HG03469 (cell line): ENCODE data around the gene PKIG.

Experiments used
- ATAC-seq: cut with Tn5 transposase; IDR thresholded peaks from one replicate; pipeline ENCODE4 v1.9.1; 2021; ENCODE audit warnings: mild to moderate bottlenecking, moderate library complexity, moderate number of reproducible peaks; ENCODE audit not compliant: unreplicated experiment

Gene PKIG

DNA sequence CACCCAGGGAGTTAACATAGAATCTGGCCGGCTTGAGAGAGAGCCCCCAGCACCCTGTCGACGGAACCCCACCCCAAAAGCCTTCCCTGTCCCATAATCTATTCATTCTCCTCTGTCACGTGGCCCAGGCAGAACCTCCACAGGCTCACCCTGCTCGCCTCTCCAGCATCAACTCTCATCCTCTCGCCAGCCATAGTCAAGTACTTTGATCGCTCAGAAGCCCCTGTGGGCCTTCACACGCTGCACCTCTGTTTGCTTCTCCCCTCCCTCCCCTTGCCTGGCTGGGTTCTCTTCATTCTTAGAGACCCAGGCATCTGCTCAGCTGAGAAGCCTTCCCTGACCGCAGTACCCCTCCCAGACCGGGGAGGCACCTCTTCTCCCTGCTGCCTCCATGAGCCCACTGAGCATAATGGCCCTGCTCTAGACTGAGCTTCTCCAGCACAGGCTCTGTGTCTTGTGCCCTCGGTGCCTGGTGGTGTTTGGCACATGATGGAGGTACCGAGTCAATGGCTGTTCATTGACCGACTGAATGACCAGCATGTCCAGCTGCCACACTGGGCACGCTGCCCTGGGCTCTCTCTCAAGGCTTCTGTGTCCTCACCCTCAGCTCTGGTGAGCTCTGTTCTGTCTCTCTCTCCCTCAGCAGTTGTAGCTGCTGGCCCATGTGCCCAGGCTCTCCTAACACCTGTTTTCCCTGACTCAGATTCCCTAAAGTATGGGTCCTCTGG, 33.7 kb downstream of the PKIG start:
- no peak for ATAC-seq

DNA sequence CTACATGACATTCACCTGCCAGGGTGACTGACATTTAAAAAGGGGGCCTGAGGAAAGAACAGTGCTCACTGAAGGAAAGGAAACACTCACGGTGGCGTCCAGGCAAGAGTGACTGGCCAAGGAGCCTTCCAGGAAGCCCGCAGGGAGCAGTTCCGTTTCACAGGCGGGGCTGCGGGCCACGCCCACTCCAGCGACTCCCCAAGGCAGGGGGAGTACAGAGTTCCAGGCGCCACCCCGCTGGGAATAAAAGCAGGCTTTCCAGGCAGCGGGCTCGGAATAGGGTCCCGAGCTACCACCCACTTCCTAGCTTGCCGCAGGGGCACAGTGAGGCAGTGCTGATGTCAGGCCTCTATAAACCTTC, 34.2 kb downstream of the PKIG start:
- no peak for ATAC-seq

GRCh38 chr20:44618318-44618731, 35.9 kb downstream of the PKIG start:
- ATAC-seq: no peak

GRCh38 chr20:44619294-44619693, 36.9 kb downstream of the PKIG start:
- no peak for ATAC-seq

DNA sequence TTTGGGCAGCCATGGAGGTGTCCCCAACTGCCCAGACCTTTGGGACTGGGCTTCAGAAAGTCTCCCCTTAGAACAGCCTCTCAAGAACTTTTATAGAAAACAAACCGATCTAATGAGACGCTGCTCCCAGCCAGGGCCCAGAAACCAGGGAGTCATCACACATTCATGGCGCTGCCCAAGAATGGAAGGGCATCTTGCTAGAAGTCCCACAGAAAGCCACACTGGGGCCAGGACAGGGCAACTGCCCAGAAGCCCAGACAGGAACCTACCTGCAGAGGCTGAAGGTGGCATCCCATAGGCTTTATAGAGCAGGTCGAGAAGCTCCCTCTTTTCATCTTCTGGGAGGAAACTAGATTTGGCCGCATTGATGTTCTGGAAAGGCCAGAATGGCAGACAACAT, 37.7 kb downstream of the PKIG start:
- ATAC-seq: no peak

DNA sequence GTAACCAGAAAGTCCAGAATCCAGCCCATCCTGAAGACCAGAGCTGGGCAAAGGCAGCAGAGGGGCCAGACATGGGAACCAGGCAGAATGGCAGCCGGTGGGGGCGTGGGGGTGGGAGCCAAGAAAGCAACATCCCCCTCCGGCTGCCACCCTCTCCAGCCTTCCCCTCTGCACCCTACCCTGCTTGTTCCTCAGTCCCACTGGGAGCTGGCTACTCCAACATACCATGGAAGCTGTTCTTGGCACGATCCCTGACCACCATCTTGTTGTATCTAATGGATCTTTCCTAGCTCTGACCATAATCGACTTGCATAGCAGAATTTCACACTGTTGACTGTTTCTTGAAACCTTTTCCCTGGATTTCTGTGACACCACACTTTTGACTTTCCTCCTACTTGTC, 38.9 kb downstream of the PKIG start:
- no peak for ATAC-seq

GRCh38 chr20:44621939-44622338, 39.6 kb downstream of the PKIG start:
- ATAC-seq: no peak

GRCh38 chr20:44622501-44623270, 40.3 kb downstream of the PKIG start:
- ATAC-seq: no peak

DNA sequence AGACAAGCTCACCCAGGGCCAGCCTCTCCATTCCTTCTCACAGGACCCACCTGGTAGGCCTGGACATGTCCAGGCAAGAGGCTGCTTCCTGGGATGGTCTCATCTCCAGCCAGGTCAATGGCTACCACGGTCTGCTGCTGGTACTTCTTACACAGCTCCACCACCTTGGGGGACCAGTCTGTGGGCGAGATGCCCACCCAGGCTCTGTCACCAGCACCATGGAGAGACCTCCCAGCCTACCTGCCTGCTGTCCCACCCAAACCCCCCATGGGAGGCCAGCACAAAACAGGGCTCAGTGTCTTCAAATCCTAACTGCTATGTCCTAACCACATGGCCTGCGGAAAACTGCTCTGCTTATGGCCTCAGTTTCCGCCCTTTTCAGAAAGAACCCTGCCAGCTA, 41.8 kb downstream of the PKIG start:
- no peak for ATAC-seq

DNA sequence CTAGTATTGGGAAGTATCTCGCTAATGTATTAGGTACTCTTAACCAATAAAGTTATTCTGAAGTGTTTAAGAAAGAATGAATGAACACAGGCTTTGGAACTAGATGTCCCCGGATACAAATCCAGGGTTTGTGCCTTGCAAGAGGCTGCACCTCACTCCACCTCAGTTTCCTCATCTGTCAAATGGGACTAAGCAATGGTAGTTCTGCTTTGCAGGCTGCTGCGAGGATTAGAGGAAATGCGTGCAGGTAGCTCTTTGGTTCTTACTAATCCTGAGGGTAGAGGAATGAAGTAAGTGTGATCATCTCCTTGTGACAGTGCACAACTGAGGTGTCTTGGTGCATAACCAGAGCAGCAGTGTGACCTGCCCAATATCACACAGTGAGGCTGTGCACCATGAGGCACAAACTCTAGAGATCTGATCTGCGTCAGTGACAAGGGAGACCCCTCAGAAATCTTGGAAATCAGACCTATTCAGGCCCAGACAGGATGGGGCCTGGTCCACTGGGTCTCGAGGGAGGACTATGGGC, 42.4 kb downstream of the PKIG start:
- ATAC-seq: no peak

GRCh38 chr20:44625361-44625760, 43.0 kb downstream of the PKIG start:
- no peak for ATAC-seq

GRCh38 chr20:44626278-44626677, 43.9 kb downstream of the PKIG start:
- no peak for ATAC-seq

GRCh38 chr20:44627364-44628010, 45.1 kb downstream of the PKIG start:
- no peak for ATAC-seq

- no peak for ATAC-seq
Observed at GRCh38 chr20:44629017-44629385, 46.6 kb downstream of the PKIG start.

GRCh38 chr20:44629542-44629941, 47.2 kb downstream of the PKIG start:
- no peak for ATAC-seq

DNA sequence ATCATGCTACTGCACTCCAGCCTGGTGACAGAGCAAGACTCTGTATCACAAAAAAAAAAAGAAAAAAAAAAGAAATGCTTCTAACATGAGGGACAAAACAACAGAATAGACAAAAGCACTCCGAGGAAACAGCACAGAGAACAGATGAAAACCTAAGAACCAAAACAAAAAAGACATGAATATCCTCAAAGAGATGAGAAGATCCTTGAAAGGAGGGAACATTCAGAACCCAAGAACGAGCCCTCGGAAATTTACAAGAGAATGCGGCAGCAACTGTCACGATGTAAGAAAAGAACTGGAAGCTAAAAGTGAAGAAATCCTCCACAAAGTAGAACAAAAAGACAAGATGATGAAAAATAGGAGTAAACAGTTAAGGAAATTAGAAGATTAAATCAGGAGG, 47.9 kb downstream of the PKIG start:
- ATAC-seq: no peak

DNA sequence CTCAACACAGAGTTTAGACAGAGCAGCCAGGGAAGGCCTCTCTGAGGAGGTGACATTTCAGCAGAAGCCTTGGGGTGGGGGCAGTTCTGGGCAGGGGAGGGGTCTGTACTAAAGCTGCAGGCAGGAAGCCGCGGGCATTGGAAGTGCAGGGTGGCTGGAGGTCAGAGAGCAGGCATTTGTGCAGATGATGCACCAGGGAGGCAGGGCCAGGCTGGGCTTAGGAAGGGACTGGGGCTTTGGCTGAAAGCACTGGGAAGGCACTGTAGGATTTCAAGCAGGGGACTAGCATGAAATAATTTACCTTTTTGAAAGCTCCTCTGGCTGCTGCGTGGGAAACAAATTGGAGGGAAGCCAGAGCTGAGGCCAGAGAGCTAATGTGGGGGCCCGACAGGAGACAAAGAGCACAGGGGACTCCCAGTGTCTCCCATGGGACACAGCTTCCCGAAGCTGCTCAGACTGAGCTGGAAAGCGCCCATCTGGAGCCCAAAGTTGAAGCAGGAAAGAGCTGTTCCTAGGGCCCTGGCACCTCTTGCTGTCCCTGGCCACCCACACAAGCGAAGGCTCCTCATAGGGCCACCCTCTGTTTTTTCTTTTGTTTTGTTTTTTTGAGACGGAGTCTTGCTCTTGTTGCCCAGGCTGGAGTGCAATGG, 49.8 kb downstream of the PKIG start:
- no peak for ATAC-seq

GRCh38 chr20:44633187-44633810, 50.9 kb downstream of the PKIG start:
- no peak for ATAC-seq

DNA sequence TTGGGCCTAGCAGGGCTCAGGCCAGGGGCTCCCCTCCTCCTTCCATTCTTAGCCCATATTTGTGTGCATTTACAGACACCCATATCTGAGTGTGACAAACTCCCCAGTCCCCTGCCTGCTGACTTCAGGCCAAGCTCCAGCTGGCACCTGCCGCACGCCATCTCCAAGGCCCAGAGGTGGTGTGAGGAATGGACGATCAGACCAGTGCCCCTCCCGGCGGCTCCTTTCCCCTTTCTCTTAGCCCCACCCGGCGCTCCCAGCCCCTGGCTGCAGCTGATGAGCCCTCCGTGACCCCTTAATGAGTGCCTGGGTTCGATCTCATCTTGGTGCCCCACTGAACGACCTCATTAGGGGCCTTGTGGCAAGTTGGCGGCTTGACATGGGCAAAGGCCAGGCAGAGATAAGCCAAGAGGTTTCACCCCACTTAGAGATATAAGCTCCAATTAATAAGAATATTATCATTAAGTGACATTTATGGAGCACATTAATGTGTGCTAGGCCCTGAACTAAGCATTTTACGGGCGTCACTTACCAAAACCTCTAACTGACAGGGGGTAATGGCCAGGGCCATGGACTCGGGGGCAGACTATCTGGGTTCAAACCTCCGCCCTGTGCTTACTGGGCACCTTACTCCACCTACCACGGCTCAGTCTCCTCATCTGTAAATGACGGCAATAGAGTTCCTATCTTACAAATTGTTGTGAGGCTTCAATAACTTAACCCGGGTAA, 51.7 kb downstream of the PKIG start:
- ATAC-seq: no peak

DNA sequence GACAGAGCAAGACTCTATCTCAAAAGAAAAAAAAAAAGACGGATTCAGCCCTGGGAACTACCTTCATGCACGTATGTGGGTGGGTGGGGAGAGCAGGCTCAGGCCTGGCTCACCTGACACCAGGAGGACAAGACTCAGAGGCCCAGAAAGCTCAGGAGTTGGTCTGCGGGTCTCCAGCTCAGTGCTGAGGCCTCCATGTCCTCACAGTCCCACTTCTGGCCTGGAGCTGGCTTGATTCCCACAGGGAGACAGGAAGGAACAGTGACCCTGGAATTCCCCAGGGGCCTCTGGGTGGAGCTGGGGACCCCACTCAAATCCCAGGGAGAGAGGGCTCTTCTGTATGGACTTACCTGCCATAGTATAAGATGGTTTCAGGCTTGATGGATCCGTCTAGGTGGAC, 53.5 kb downstream of the PKIG start:
- ATAC-seq: no peak
